ENCODE data around the gene CCL3. TPM values are rescaled to one million over a fixed set of nuclear protein-coding genes. Genes with fewer than 3 reads are reported as not detected.

CCL3 gene
- total RNA-seq: 0.56 TPM in 1 of 2 replicates, not detected in the other

GRCh38 chr17:36089888-36090836, at the start of gene CCL3:
Gene CCL3 (minus strand): TSS chr17:36090143. CDS start chr17:36090058, 85 bp downstream.

GRCh38 chr17:36103401-36103975, 13.5 kb upstream of the CCL3 start, which contains the start of gene CCL4:
Gene CCL4 (plus strand): TSS chr17:36103827. CDS start chr17:36103906, 79 bp downstream.

GRCh38 chr17:36063786-36064541, 26.0 kb downstream of the CCL3 start, which contains the start of gene CCL18:
Gene CCL18 (plus strand): TSS chr17:36064272. CDS start chr17:36064343, 71 bp downstream.

Other genes with a start within 250 kb of the CCL3 start
- not detected in 2 replicates for gene HEATR9, start 221.3 kb downstream of the CCL3 start, total RNA-seq
- gene CCL5, start 209.8 kb downstream of the CCL3 start, total RNA-seq: 0.28 TPM in 1 of 2 replicates, not detected in the other
- gene RDM1, start 159.4 kb downstream of the CCL3 start, total RNA-seq: 0.28 and 1.3 TPM in 2 replicates
- gene LYZL6, start 146.4 kb downstream of the CCL3 start, total RNA-seq: not detected in 2 replicates
- not detected in 2 replicates for gene CCL16, start 108.6 kb downstream of the CCL3 start, total RNA-seq
- gene CCL14, start 103.4 kb downstream of the CCL3 start, total RNA-seq: not detected in 2 replicates
- not detected in 2 replicates for gene CCL15, start 88.6 kb downstream of the CCL3 start, total RNA-seq
- not detected in 2 replicates for gene CCL23, start 72.2 kb downstream of the CCL3 start, total RNA-seq
- not detected in 2 replicates for gene CCL18, start 25.9 kb downstream of the CCL3 start, total RNA-seq
- not detected in 2 replicates for gene CCL4, start 13.7 kb upstream of the CCL3 start, total RNA-seq
- gene TBC1D3B, start 86.5 kb upstream of the CCL3 start, total RNA-seq: 0.56 TPM in 1 of 2 replicates, not detected in the other
- not detected in 2 replicates for gene CCL3L1, start 106.6 kb upstream of the CCL3 start, total RNA-seq
- 0.56 TPM in 1 of 2 replicates, not detected in the other for gene CCL4L2, start 120.9 kb upstream of the CCL3 start, total RNA-seq
- under 0.01 TPM in 1 of 2 replicates, not detected in the other for gene TBC1D3I, start 174.4 kb upstream of the CCL3 start, total RNA-seq
- not detected in 2 replicates for gene TBC1D3G, start 233.7 kb upstream of the CCL3 start, total RNA-seq